Ascending aorta (tissue), 2 donors: ENCODE data around the gene RBM33. TPM values are rescaled to one million over a fixed set of nuclear protein-coding genes. Genes with fewer than 3 reads are reported as not detected.

Source experiments
- DNase-seq, 2 donors: peaks; one replicate each; pipeline ENCODE4 v3.0.0-alpha.2; 2019; ENCODE audit warnings: low spot score in 2 of 2
- H3K27ac ChIP-seq, 2 donors: fragments of 200-600 bp; sonication (generic); one replicate each; pipeline ENCODE4 v1.5.1; 2016 to 2017; ENCODE audit warnings: mild to moderate bottlenecking in 1 of 2
- H3K27me3 ChIP-seq: fragments of 200-600 bp; sonication (generic); one replicate; pipeline ENCODE4 v1.5.1; 2017
- H3K36me3 ChIP-seq, 2 donors: fragments of 200-600 bp; sonication (generic); one replicate each; pipeline ENCODE4 v1.5.1; 2016
- H3K4me1 ChIP-seq, 2 donors: fragments of 200-600 bp; sonication (generic); one replicate each; pipeline ENCODE4 v1.5.1; 2016 to 2017; ENCODE audit warnings: mild to moderate bottlenecking in 1 of 2
- H3K4me3 ChIP-seq, 2 donors: fragments of 200-600 bp; sonication (generic); one replicate each; pipeline ENCODE4 v1.5.1; 2016 to 2017; ENCODE audit warnings: mild to moderate bottlenecking in 1 of 2
- H3K9me3 ChIP-seq, 2 donors: fragments of 200-600 bp; sonication (generic); one replicate each; pipeline ENCODE4 v1.5.1; 2016
- intact Hi-C: fragments of 100-400 bp; cut with DNase I; formaldehyde crosslinking; loops from one replicate; pipeline ENCODE4 v1.15.1; 2023
- total RNA-seq: library from RNA; depleted of rRNA; stranded (reverse); fragments of >200 nt; gene quantifications from one replicate; pipeline ENCODE4 v1.1.0, GENCODE V29; 2016
- TF ChIP-seq, protein P1 (sequence below), 3 experiments: fragments of 200-600 bp in 2 of 3; fragments of 450-650 bp in 1 of 3; sonication (generic) in 2 of 3; IDR thresholded peaks; one replicate each; pipeline ENCODE4 v1.5.1; 2016 to 2019; ENCODE audit warnings: antibody characterized with exemption in 3 of 3, mild to moderate bottlenecking in 1 of 3, moderate library complexity in 1 of 3

The RBM33 gene
- total RNA-seq, 1 donor from 2014 or later = 44.2 TPM

DNA sequence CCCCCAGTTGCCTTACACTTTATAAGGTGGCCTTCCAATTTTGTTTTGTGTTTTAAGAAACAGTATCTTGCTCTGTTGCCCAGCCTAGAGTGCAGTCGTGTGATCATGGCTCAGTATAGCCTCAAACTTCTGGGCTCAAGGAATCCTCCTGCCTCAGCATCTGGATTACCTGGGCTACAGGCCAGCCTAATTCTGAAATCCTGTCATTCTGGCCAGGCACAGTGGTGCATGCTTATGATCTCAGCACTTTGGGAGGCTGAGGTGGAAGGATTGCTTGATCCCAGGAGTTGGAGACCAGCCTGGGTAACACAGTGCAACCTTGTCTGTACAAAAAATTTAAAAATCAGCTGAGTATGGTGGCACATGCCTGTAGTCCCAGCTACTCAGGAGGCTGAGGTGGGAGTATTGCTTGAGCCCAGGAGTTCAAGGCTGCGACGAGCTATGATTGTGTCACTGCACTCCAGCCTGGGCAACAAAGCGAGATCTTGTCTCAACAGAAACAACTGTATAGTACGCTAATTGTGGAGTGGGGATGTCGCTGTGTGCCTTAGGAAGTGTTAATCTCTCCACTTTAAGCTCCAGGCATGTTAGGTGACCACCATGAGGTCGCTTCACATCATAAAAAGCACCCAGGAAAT lies 24.7 kb upstream of the RBM33 start:
- H3K36me3 ChIP-seq = no peaks in the 10 kb centered on the region
- H3K9me3 ChIP-seq = peaks cover 0 to 1% of the 10 kb centered on the region in 2 donors
- no peak overlapping the region for H3K4me3 ChIP-seq
- DNase-seq = no peak
- H3K27me3 ChIP-seq = no peaks in the 10 kb centered on the region
- intact Hi-C loops = no loop called here
- TF ChIP-seq, protein P1, sequence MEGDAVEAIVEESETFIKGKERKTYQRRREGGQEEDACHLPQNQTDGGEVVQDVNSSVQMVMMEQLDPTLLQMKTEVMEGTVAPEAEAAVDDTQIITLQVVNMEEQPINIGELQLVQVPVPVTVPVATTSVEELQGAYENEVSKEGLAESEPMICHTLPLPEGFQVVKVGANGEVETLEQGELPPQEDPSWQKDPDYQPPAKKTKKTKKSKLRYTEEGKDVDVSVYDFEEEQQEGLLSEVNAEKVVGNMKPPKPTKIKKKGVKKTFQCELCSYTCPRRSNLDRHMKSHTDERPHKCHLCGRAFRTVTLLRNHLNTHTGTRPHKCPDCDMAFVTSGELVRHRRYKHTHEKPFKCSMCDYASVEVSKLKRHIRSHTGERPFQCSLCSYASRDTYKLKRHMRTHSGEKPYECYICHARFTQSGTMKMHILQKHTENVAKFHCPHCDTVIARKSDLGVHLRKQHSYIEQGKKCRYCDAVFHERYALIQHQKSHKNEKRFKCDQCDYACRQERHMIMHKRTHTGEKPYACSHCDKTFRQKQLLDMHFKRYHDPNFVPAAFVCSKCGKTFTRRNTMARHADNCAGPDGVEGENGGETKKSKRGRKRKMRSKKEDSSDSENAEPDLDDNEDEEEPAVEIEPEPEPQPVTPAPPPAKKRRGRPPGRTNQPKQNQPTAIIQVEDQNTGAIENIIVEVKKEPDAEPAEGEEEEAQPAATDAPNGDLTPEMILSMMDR (IDR thresholded peaks at IDR 0.05) = no peak
- H3K27ac ChIP-seq = no peak overlapping the region
- no peaks in the 10 kb centered on the region for H3K4me1 ChIP-seq

DNA sequence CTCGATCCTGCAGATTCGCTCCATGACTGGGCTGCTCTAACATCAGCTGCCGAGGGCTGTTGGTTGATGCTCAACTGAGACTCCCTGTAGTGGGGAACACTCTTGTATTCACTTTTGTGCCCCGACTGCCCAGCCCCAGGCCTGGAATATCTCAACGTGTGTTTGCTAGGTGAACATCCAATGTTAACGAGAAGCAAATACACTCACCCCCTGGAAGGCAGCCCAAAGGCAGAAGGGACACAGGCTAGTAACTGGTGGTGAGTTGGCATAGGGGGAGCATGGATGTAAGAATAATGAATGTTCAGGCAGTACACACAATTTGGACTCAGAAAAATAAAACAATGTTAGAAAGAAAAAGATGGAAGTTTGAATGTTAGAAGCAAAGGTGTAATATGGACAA lies 24.0 kb upstream of the RBM33 start:
- intact Hi-C loops = no loop called here
- no peak overlapping the region for H3K4me3 ChIP-seq
- H3K27me3 ChIP-seq = no peaks in the 10 kb centered on the region
- TF ChIP-seq, protein P1 (IDR thresholded peaks at IDR 0.05) = no peak
- H3K36me3 ChIP-seq = no peaks in the 10 kb centered on the region
- no peaks in the 10 kb centered on the region for H3K4me1 ChIP-seq
- H3K27ac ChIP-seq = no peak overlapping the region
- peaks cover 0 to 9% of the 10 kb centered on the region in 2 donors for H3K9me3 ChIP-seq
- no peak for DNase-seq

DNA sequence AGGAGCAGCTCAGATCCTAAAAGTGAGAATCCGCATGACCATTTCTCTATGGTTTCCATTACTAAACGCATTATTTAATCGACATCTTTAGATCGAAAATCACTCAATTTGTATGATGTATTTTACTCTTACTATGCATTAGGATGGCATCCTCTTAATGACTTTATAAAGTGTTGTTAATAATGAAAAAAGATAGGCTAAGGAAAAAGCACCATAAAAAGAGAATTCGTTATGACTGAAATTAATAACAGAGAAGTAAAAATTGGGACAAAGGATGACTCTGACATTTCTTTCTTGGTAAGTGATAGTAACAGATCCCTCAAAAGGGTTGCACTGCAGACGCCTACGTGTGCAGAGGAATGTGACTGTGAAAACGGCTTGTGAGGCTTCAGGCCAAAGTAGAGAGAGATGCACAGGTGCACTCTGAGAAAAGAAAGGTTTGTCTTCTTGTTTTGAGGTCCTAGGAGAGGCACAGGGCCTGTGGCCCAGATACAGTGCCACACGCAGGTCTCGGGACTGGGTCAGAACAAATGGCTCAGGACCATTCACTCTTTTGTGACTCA lies 23.0 kb upstream of the RBM33 start:
- no peaks in the 10 kb centered on the region for H3K36me3 ChIP-seq
- TF ChIP-seq, protein P1 (IDR thresholded peaks at IDR 0.05) = no peak
- no peak overlapping the region for H3K4me3 ChIP-seq
- no peaks in the 10 kb centered on the region for H3K27me3 ChIP-seq
- intact Hi-C loops = no loop called here
- DNase-seq = no peak
- H3K27ac ChIP-seq = no peak overlapping the region
- H3K4me1 ChIP-seq = no peaks in the 10 kb centered on the region
- peaks cover 0 to 10% of the 10 kb centered on the region in 2 donors for H3K9me3 ChIP-seq

DNA sequence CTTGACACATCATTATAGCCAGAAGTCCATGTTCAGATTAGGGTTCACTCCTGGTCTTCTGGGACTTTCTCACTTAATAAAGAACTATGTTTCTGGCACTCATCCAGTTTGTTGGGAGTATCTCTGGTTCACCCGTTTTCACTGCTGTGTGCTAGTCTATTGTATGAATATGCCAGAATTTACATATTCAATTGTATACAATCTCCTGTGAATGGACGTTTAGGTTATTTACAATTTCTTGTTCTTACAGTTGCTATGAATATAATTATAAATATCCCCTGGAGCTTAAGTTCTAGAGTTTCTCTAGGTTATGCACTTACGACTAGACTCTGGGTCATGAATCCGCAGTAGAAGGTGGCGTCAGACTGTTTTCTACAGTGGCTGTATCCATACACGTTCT lies 20.0 kb upstream of the RBM33 start:
- no peak for DNase-seq
- Histone ChIP-seq H3K27me3 (no peaks in the 10 kb centered on the region), H3K4me3 (no peak overlapping the region), H3K9me3 (peaks cover 0 to 12% of the 10 kb centered on the region in 2 donors), H3K36me3 (no peaks in the 10 kb centered on the region), H3K4me1 (no peaks in the 10 kb centered on the region), H3K27ac (no peak overlapping the region)
- TF ChIP-seq, protein P1 (IDR thresholded peaks at IDR 0.05) = no peak
- intact Hi-C loops = no loop called here

DNA sequence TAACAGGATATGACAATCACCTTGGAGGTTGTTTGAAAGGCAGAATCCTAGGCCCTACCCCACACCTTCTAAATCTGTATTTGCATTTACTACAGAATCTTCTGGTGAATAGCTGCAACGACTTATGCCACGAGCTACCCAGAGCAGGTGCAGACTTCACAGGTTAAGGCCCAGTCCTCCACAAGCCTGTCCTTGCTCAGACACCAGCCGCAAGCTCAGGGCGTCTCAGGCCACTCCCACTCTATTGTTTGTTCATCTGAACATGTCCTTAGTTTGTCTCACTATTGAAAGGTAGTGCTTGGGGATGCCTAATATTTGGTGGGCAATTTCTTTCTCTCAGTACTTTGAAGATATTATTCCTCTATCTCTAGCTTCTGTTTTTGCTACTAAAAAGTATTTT lies 18.9 kb upstream of the RBM33 start:
- no peak overlapping the region for H3K4me3 ChIP-seq
- no peak overlapping the region for H3K27ac ChIP-seq
- TF ChIP-seq, protein P1 (IDR thresholded peaks at IDR 0.05) = no peak
- H3K36me3 ChIP-seq = no peaks in the 10 kb centered on the region
- no peaks in the 10 kb centered on the region for H3K27me3 ChIP-seq
- no peak for DNase-seq
- intact Hi-C loops = no loop called here
- H3K4me1 ChIP-seq = no peaks in the 10 kb centered on the region
- H3K9me3 ChIP-seq = peaks cover 0 to 24% of the 10 kb centered on the region in 2 donors
